HG02798 (cell line): ENCODE data around the gene DDX43.
"Not testable (repeated sequence)": the region's sequence is repeated elsewhere in the genome, so short reads cannot be mapped to it uniquely, and the experiment has no call there.

Experiments
- ATAC-seq: cut with Tn5 transposase; IDR thresholded peaks from one replicate; pipeline ENCODE4 v1.9.1; 2021; ENCODE audit warnings: mild to moderate bottlenecking; ENCODE audit not compliant: unreplicated experiment, poor library complexity

Gene DDX43

GRCh38 chr6:73394577-73395354, at the start of gene DDX43:
TSS of gene DDX43 (plus strand) at chr6:73394828. CDS start at chr6:73394906, 78 bp downstream.
- peak; percentile 82 for ATAC-seq

GRCh38 chr6:73348550-73349204, 46.0 kb upstream of the DDX43 start:
- ATAC-seq, result no peak

GRCh38 chr6:73349311-73349710, 45.3 kb upstream of the DDX43 start:
- no peak for ATAC-seq

GRCh38 chr6:73353636-73354593, 40.7 kb upstream of the DDX43 start, which contains the start of gene DPPA5:
TSS of gene DPPA5 (minus strand) at chr6:73354276. CDS start at chr6:73354225, 51 bp downstream.
- no peak for ATAC-seq

- ATAC-seq, result no peak
Measured at GRCh38 chr6:73362358-73362757, 32.3 kb upstream of the DDX43 start, which contains the start of gene KHDC3L. TSS of gene KHDC3L (plus strand) at chr6:73362658. CDS start at chr6:73362730, 72 bp downstream.

GRCh38 chr6:73362869-73363536, 31.6 kb upstream of the DDX43 start:
- no peak for ATAC-seq

GRCh38 chr6:73363537-73363875, 31.1 kb upstream of the DDX43 start:
- no peak for ATAC-seq

GRCh38 chr6:73364121-73364520, 30.5 kb upstream of the DDX43 start:
- no peak for ATAC-seq

- no peak for ATAC-seq
Measured at GRCh38 chr6:73364549-73364948, 30.1 kb upstream of the DDX43 start.

- no peak for ATAC-seq
Measured at GRCh38 chr6:73367761-73368355, 26.8 kb upstream of the DDX43 start.

GRCh38 chr6:73368675-73369074, 26.0 kb upstream of the DDX43 start:
- no peak for ATAC-seq

- ATAC-seq, result no peak
Measured at GRCh38 chr6:73369157-73369556, 25.5 kb upstream of the DDX43 start.

GRCh38 chr6:73369563-73369962, 25.1 kb upstream of the DDX43 start, which contains the start of gene OOEP:
TSS of gene OOEP (minus strand) at chr6:73369897. CDS start at chr6:73369792, 105 bp downstream.
- no peak for ATAC-seq

- no peak for ATAC-seq
Measured at GRCh38 chr6:73371984-73372383, 22.6 kb upstream of the DDX43 start.

- ATAC-seq, result no peak
Measured at GRCh38 chr6:73372516-73372915, 22.1 kb upstream of the DDX43 start.

- no peak for ATAC-seq
Measured at GRCh38 chr6:73375216-73375615, 19.4 kb upstream of the DDX43 start.

GRCh38 chr6:73377225-73377624, 17.4 kb upstream of the DDX43 start:
- ATAC-seq, result no peak

GRCh38 chr6:73381531-73381930, 13.1 kb upstream of the DDX43 start:
- ATAC-seq, result not testable (repeated sequence)

GRCh38 chr6:73382462-73383113, 12.0 kb upstream of the DDX43 start:
- no peak for ATAC-seq
